A673 (cell line): Measurements from ENCODE around the gene TMEM240.

Experiments
- CTCF ChIP-seq: fragments of 300-800, 200-600 bp; sonication (generic); conservative IDR thresholded peaks from 2 replicates; pipeline ENCODE4 v1.5.1; 2017; ENCODE audit warnings: low read depth, mild to moderate bottlenecking, antibody characterized with exemption, low read length, moderate library complexity, mixed read lengths
- EZH2 ChIP-seq: fragments of 200-600 bp; sonication (generic); IDR thresholded peaks from 2 replicates; pipeline ENCODE4 v1.6.1; 2017; ENCODE audit warnings: borderline replicate concordance, low read depth, mild to moderate bottlenecking, mixed read lengths, antibody characterized with exemption, low read length; ENCODE audit not compliant: poor library complexity, severe bottlenecking

DNA sequence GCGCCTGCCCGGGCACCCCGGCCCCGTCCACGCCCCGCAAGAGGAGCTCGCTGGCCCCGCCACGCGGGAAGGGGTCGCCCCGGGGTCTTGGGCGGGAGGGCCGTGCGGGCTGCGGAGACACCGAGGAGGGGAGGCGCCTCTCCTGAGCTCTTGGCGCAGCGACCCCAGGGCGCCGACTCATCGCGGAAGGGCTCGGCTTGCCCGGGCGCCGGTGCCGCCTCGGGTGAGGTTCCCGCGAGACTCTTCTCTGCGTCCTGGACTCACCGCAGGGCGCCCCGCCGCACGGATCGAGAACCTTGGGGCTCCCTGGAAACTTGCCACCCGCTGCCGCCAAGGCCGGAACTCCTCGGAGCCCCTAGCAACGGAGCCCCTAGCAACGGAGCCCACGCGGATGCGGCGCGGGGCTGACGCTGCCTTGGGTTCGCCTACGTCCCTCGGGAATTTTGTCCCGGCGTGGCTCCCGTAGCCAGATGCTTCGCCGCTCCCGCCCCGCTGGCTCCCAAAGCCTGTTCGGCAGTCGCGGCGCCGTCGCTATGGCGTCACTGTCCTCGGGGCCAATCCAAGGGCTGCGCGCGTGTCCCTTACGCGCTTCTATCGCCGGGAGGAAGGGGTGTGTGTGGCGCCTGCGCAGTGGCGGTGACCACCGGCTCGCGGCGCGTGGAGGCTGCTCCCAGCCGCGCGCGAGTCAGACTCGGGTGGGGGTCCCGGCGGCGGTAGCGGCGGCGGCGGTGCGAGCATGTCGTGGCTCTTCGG, 28.7 kb downstream of the TMEM240 start, which contains the start of gene ATAD3A:
- TF ChIP-seq CTCF (no peak), EZH2 (no peak)
